HG02610 (cell line): ENCODE results near the gene DNAJC22.
A peak's percentile ranks its signal among the peaks of the same experiment; 100 is the strongest.
"Not testable (repeated sequence)": the region's sequence is repeated elsewhere in the genome, so short reads cannot be mapped to it uniquely, and the experiment has no call there.

Source experiments
- ATAC-seq: cut with Tn5 transposase; IDR thresholded peaks from one replicate; pipeline ENCODE4 v1.9.1; 2021; ENCODE audit warnings: mild to moderate bottlenecking, moderate library complexity; ENCODE audit not compliant: unreplicated experiment

The DNAJC22 gene

GRCh38 chr12:49346659-49347310, at the start of gene DNAJC22:
TSS of gene DNAJC22 (plus strand) at chr12:49346888. CDS start at chr12:49348873, 1,985 bp downstream.
- no peak for ATAC-seq

- ATAC-seq = no peak
These were observed 49.0 kb upstream of the DNAJC22 start for GRCh38 chr12:49297695-49298060.

DNA sequence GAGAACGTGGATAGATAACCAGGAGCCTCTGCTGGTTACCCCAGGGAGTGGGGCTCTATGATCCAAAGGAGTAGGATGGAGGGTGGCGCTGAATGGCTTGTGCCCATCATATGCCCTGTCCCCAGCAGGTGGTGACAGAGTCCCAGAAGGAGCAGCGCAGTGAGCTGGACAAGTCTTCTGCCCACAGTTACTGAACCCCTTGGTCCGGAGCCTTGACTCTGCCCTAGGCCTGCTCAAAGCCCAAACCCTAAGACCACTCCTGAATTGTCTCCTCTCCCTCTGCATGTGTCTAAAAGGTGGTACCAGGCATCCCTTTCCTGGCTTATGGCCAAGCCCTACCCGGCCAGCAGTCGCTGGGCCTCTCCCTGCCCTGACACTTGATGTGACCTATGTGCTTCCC, 48.5 kb upstream of the DNAJC22 start:
- ATAC-seq = no peak

- ATAC-seq = no peak
These were observed 44.9 kb upstream of the DNAJC22 start for GRCh38 chr12:49301760-49302159.

GRCh38 chr12:49304161-49304560, 42.5 kb upstream of the DNAJC22 start:
- no peak for ATAC-seq

DNA sequence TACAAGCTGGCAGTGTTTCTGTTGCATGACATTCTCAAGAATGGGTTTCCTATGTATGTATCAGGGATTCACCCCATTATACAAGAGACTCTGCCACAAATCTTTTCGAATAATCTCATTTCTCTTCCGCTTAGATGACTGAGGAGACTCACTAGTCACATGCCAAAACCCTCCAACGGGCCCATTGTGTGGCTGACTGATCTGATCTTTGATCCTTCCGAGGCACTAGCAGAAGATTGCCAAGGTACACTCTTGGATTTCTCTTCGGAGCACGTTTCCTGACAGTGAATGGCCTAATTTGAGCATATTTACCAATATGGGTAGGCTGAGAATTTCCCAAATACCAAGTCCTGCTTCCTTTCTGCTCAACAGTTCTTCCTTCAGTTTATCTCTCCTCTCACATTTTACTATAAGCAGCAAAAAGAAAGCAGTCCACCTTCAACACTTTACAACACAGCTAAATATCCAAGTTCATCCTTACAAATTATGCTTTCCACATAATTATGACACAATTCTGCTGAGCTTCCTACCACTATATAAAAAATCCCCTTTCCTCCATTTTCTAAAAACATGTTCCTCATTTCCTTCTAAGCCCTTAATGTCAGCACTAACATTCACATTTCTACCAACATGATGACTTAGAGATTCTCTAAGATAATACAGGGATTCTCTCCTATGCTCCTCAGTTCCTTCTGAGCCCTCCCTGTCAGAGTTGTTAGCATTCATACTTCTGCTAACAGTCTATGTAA, 40.8 kb upstream of the DNAJC22 start:
- ATAC-seq = no peak

- ATAC-seq = no peak
These were observed 37.3 kb upstream of the DNAJC22 start for GRCh38 chr12:49309386-49309785.

DNA sequence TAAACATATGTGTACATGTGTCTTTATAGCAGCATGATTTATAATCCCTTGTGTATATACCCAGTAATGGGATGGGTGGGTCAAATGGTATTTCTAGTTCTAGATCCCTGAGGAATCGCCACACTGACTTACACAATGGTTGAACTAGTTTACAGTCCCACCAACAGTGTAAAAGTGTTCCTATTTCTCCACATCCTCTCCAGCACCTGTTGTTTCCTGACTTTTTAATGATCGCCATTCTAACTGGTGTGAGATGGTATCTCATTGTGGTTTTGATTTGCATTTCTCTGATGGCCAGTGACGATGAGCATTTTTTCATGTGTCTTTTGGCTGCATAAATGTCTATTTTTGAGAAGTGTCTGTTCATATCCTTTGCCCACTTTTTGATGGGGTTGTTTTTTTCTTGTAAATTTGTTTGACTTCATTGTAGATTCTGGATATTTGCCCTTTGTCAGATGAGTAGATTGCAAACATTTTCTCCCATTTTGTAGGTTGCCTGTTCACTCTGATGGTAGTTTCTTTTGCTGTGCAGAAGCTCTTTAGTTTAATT, 36.2 kb upstream of the DNAJC22 start:
- not testable (repeated sequence) for ATAC-seq

- no peak for ATAC-seq
These were observed 31.9 kb upstream of the DNAJC22 start for GRCh38 chr12:49314811-49315210.

DNA sequence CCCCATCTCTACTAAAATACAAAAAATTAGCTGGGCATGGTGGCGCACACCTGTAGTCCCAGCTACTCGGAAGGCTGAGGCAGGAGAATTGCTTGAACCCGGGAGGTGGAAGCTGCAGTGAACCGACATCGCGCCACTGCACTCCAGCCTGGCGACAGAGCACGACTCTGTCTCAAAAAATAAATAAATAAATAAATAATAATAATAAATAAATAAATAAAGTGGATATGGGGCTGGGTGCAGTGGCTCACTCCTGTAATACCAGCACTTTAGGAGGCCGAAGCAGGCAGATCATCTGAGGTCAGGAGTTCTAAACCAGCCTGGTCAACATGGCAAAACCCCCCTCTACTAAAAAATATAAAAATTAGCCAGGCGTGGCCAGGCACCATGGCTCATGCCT, 29.6 kb upstream of the DNAJC22 start:
- not testable (repeated sequence) for ATAC-seq

GRCh38 chr12:49320411-49321103, 26.1 kb upstream of the DNAJC22 start:
- not testable (repeated sequence) for ATAC-seq

DNA sequence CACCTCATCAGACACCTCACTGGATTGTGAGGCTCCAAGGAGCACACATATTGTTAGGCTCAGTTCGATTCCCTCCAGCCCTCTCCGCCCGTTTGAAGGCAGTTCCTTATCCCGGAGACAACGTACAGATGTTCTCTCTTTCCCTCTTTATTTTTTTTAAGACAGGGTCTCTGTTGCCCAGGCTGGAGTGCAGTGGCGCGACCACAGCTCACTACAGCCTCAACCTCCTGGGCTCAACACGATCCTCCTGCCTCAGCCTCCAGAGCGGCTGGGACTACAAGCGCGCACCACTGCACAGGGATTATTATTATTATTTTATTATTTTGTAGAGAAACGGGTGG, 24.4 kb upstream of the DNAJC22 start:
- ATAC-seq = no peak

DNA sequence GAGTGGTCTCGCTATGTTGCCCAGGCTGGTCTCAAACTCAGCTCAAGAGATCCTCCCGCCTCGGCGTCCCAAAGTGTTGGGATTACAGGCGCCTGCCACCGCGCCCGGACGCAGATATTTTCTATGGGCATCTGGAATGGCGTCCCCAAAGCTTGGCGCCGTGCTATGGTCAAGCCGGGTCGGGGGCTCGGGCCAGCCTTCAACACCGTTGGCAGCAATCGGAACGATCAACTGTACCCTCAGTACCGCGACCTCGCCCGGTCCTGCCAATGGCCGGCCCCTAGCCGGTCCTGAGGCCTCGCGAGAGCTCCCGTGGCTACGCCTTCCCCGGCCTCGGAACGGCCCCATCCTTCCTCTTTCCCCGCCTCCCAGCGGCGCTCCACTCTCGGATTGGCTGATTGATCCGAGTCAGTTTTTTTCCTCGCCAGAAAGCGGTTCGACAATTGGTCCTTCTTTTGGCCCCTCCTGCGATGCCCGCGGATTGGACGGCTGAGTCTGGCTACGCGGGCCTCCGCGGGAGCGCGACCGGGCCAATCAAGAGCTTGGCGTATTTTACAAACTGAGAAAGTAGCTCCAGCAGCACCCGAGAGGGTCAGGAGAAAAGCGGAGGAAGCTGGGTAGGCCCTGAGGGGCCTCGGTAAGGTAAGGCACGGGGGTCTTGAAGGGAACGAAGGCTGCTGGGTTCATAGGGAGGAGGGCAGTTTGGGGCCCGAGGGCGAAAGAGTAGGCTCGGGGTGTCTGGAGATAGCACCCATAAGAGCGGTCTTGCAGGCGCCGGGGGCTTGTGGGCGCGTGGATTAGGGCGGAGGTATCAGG, 23.8 kb upstream of the DNAJC22 start, which contains the start of gene TROAP:
TSS of gene TROAP (plus strand) at position 548 of the 816 bp plus-strand sequence. CDS start 354 bp downstream, outside the sequence.
- peak; percentile 98 for ATAC-seq

DNA sequence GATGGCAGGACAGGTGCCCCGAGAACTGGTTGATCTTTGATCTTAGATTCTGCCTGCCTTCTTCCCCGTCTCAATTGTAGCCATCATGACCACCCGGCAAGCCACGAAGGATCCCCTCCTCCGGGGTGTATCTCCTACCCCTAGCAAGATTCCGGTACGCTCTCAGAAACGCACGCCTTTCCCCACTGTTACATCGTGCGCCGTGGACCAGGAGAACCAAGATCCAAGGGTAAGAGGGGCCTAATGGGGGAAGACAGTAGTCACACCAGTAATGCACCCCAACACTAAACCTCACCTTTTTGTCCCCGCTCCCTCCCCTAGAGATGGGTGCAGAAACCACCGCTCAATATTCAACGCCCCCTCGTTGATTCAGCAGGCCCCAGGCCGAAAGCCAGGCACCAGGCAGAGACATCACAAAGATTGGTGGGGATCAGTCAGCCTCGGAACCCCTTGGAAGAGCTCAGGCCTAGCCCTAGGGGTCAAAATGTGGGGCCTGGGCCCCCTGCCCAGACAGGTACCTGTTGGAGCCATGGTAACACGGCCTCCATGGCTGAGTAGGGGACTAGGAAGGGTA, 23.1 kb upstream of the DNAJC22 start:
- no peak for ATAC-seq

DNA sequence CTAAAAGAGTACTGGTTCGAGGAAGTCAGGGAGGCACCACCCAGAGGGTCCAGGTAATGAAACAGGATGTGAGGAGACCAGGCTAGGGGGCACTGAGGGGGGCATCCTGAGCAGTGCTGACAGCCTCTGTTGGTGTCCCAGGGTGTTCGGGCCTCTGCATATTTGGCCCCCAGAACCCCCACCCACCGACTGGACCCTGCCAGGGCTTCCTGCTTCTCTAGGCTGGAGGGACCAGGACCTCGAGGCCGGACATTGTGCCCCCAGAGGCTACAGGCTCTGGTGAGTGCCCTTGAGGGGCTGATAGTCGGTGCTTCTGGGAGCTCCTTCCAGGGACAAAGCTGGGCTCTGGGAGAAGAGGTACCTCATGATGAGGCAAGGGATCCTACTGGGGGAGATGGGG, 21.1 kb upstream of the DNAJC22 start:
- ATAC-seq = no peak

DNA sequence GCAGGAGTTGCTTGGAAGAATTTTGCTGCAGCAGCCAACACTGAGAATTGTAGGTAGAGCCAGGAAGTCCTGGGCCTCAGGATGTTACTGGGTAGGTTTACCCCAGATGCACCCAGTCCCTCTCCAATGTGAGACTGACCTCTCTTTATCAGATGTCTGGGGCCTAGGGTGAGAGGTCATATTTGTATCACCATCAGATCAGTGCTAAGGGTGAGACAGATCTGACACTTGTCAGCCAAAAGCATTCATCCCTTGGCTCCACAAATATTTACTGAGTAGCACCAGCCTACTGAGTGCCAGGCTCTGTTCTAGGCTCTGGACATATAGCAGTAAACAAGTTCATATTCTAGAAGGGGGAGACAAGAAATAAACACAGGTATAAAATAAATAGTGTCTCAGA, 19.3 kb upstream of the DNAJC22 start:
- no peak for ATAC-seq

DNA sequence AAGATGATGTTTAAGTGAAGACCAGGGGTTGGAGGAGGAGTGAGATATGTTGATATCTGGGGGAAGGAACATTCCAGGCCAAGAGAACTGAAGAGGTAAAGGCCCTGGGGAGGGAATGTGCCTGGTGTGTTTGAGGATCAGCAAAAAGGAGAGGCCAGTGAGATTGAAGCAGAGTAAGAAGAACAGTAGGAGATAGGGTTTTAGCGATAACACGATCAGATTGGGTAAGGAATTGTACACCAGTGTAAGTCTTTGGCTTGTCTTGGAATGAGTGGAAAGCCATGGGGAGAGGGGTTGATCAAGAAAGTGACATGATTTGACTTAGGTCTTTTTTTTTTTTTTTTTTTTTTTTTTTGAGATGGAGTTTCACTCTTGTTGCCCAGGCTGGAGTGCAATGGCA, 18.8 kb upstream of the DNAJC22 start:
- no peak for ATAC-seq

DNA sequence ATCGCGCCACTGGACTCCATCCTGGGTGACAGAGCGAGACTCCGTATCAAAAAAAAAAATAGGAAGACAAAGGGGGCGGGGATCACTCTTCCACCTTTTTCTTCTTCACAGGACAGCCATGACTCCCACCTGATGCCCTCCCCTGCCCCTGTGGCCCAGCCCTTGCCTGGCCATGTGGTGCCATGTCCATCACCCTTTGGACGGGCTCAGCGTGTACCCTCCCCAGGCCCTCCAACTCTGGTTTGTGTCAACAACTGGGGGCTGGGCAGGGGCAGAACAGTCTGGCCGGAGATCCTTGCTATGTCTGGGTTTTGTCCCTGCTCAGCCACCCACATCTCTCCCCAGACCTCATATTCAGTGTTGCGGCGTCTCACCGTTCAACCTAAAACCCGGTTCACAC, 17.9 kb upstream of the DNAJC22 start:
- no peak for ATAC-seq

DNA sequence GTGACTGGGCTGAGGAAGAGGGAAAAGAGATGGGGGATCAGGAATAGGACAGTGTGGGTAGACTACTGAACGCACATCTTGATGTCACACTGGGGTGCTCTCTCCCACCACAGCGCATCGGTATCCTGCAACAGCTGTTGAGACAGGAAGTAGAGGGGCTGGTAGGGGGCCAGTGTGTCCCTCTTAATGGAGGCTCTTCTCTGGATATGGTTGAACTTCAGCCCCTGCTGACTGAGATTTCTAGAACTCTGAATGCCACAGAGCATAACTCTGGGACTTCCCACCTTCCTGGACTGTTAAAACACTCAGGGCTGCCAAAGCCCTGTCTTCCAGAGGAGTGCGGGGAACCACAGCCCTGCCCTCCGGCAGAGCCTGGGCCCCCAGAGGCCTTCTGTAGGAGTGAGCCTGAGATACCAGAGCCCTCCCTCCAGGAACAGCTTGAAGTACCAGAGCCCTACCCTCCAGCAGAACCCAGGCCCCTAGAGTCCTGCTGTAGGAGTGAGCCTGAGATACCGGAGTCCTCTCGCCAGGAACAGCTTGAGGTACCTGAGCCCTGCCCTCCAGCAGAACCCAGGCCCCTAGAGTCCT, 16.6 kb upstream of the DNAJC22 start:
- ATAC-seq = no peak
